Neural progenitor cell (in vitro differentiated cells): ENCODE results near the gene ABHD15.

Source experiments
- EZH2phosphoT487 ChIP-seq: fragments of 200-600 bp; sonication (generic); IDR thresholded peaks from 2 replicates; pipeline ENCODE4 v1.6.1; 2017; ENCODE audit warnings: antibody characterized with exemption
- TF ChIP-seq, protein P1 (sequence below): fragments of 200-600 bp; sonication (generic); IDR thresholded peaks from 2 replicates; pipeline ENCODE4 v1.5.1; 2017; ENCODE audit warnings: antibody characterized with exemption, mild to moderate bottlenecking

DNA sequence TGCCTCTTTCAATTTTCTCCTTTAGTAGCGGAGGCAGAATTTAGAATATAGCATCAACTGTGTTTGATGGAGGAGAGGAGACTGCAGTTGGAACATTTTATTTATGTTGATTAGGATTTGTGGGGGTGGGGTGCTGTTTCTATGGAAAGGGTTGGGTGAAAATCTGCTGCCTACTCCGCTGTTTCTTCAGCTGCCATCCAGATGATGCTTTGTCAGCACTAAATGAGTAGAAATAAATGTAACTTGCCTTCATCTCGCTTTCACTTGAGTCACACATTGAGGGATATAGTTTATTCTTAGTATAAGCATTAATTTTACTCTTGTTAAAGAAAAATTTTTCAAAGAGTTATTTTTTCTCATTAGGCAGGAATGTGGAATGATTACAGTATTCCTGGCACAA lies 42.1 kb downstream of the ABHD15 start:
- TF ChIP-seq, protein P1, sequence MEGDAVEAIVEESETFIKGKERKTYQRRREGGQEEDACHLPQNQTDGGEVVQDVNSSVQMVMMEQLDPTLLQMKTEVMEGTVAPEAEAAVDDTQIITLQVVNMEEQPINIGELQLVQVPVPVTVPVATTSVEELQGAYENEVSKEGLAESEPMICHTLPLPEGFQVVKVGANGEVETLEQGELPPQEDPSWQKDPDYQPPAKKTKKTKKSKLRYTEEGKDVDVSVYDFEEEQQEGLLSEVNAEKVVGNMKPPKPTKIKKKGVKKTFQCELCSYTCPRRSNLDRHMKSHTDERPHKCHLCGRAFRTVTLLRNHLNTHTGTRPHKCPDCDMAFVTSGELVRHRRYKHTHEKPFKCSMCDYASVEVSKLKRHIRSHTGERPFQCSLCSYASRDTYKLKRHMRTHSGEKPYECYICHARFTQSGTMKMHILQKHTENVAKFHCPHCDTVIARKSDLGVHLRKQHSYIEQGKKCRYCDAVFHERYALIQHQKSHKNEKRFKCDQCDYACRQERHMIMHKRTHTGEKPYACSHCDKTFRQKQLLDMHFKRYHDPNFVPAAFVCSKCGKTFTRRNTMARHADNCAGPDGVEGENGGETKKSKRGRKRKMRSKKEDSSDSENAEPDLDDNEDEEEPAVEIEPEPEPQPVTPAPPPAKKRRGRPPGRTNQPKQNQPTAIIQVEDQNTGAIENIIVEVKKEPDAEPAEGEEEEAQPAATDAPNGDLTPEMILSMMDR, result no peak
- no peak for TF ChIP-seq EZH2phosphoT487
